Stimulated activated CD8-positive, alpha-beta memory T cell treated with anti-CD3 and anti-CD28 coated beads, Interleukin-4, amount 100 ng/mL, for 1 hour (primary cell): ENCODE data around the gene IMPA2.

ENCODE experiments used
- DNase-seq, 2 donors: peaks; one replicate each; pipeline ENCODE4 v3.0.0-alpha.2; 2020; ENCODE audit warnings: low read depth in 2 of 2, low spot score in 1 of 2

IMPA2 gene

DNA sequence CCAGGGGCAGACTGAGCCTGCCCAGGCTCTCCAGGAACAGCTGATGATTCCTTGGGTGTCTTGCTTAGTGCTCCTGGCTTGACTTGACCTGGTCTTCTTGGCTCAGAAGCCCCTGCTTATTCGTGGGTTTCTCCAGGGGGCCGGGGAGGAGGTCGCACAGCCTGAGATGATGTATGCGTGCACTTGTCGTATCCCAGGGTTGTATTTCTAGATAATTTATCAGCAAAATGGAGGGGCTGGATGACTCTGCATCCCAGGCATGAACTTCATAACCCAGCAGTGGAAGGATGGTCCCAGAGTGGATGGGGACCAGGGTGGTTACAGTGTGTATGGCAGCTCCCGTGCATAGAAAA is 25.2 kb downstream of the IMPA2 start:
- no peak for DNase-seq

DNA sequence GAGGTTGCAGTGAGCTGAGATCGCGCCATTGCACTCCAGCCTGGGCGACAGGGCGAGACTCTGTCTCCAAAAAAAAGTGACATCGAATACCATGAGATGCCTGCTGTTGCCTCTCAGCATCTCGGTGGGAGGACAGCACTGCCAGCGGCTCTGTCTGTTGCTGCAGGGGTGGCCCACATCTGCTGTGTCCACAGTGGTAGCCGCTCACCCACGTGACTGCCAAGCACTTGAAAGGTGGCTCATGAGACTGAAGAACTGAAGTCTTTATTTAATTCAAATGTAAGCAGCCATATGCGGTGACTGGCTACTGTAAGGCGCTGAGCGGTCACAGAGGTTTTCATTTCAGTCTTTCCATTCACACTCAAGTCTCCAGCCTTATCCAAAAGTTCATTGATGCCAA is 25.8 kb downstream of the IMPA2 start:
- no peak for DNase-seq

DNA sequence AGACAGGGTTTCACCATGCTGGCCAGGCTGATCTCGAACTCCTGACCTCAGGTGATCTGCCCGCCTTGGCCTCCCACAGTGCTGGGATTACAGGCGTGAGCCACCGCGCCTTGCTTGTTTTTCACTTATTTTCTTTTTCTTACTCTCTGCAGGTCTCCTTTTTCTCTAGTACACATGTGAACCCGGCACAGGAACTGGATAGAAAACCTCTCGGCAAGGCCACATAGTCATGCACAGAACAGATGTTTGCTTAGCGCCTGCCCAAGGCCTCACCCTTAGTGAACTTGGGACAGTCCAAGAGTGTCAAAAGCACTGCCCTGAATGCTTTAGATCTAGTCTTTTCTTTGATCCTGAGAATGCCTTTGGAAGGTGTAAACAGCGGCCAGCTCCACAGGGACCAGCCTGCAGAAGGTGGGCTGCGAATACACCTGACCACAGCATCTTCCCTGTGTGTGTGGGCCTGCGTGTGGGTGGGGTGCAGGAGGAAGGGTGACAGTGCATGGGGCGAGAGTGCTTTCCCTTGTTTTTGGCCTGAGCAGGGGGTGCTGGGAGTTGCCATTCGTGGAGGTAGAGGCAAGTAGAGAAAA is 27.0 kb downstream of the IMPA2 start:
- DNase-seq: no peak

DNA sequence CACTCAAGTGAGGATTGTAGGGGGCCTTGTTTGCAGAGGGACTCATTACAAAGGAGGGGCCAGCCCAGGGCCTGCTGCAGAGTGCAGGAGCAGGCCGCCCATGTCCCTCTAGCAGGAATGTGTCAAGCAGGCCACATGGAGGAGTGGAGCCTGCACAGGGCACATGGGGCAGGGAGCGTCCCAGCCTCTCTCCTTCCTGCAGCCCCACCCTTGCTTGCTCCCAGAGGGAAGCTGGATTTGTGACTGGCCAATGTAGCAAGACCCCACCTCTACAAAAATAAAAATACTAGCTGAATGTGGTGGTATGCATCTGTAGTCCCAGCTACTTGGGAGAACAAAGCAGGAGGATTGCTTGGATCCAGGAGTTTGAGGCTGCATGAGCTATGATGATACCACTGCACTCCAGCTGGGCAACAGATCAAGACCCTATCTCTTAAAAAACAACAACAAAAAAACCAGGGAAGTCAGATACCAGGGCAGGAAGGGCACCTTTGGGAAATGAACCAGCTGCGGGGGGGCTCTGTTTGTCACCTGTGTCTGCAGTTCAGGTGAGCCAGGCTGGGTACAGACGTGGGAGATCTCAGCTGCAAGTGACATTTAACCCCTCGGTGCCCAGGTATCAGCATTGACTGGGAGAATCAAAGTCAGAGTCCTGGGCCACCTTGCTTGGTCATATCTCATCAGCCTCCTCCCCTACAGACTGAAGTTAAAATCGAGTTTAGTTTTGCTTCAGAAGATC is 27.7 kb downstream of the IMPA2 start:
- no peak for DNase-seq

DNA sequence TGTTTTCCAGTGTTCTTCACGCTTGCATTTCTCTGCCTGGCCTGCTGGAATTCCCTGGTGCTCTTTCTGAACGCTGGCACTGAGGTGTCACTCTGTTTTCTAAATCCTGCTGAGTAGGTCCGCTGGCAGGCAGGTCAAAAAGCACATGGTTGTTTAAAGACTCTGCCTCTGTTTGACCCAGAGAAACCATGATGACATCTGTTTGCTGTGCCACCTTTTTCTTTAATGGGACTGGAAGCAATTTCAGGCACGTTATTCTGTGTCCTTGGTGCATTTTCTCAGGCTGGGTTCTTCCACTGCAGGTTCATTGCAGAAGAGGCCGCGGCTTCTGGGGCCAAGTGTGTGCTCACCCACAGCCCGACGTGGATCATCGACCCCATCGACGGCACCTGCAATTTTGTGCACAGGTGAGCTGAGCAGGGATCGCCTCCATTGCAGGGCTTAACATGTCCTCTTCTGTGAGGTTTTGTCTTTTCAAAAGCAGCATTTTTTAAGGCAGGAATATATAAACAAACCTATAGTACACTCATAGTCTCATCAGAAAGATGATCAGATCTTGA is 28.4 kb downstream of the IMPA2 start:
- no peak for DNase-seq

DNA sequence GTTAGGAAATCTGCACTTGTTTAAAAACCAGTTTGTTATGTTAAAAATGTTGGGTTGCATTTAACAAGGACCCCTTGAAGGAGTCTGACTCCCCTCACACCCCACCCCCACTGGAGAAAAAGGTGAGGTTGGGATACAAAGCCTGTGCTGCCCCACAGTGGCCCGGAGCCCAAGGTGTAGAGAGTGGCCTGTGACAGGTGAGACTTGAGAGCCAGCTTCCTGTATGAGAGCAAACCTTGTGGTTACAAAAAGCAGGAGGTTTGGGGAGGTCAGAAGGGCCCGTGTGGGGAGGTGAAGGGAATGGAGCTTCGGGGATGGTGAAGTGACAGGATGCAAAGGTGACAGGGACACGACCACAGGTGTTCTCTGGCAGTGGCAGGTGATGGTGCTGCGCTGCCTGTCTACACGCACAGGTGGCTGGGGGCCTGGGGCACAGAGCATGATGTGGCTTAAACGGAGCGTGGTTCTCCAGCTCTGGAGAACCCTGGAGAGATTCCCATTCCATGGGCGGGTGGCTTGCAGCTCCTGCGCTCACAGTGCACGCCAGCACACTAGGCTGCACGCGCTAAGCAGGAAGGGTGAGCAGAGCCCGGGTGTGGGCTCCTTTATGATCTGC is 29.0 kb downstream of the IMPA2 start:
- DNase-seq: no peak

DNA sequence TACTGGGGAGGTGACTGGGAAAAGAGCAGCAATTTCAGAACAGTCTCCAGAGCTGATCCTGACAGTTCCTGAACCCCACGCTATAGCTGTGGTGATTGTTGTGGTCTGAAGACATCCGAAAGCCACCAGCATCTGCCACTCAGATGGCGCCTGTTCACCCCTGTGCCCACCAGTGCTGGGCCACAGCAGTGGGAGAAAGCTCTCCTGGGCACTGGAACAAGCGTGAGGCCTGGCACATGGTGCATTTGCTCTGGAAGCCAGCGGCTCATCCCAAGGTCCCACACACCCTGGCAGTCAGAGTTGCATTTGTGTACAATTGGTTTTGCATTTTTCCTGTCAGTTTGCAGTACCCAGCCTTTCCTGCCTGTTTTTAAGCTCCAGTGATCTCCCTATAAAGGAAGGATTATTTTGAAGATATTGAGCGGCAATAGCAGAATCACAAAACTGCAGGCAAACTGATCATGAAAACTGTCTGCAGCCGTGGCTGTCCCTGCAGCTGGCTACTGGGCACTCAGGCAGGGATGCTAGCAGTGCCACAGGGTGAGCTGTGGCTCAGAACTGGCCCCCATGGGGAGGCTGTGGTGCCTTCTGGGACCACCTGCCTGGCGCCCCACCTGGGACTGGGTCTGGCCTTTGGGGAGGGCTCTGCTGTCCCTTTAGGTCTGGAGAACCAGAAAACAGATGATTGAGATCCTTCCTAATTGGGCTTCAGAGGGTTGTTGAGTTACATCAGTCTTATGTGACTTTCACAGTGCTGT is 30.1 kb downstream of the IMPA2 start:
- no peak for DNase-seq

DNA sequence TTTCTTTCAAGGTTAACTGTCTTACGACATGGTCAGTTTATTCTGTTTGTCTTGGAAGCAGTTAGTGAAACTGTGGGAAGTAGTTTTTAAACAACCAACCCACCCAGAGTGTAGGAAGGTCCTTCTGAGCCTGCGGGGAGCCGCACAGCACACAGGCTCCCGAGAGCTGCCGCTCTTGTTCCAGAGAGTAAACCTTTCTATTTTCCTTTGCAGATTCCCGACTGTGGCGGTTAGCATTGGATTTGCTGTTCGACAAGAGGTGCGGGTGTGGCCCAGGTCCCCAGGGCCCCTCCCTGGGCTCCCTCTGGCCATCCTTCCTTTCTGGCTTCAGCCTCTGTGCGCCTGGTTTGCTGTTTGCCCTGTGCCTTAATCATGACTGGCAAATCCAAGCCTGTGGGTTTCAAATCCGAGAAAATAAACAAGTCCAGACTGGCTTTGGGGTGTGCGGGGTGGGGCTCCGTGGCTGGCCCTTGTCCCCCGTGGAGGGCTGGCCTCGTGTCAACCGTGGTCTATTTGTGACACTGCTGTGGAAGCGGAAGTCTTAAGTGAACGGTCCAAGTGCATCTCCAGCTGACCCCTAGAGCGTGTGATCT is 30.7 kb downstream of the IMPA2 start:
- no peak for DNase-seq

DNA sequence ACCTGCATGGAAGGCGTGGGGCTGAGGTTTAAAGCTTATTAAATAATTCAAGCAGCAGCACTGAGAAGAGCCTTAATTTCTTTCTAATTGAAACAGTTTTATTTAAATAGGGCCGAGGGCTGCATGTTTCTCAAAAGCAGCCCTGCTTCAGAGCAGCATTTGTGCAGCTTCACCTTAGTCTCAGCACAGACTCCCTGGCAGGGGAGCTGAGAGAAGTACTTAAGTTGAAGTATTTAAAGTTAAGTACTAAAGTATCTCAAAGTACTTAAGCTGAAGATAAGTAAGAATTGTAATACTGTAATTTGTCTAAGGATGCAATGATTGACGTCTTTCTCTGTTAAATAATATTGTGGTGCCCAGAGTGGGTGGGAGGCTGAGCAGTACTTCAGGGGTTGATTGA is 31.4 kb downstream of the IMPA2 start:
- no peak for DNase-seq

DNA sequence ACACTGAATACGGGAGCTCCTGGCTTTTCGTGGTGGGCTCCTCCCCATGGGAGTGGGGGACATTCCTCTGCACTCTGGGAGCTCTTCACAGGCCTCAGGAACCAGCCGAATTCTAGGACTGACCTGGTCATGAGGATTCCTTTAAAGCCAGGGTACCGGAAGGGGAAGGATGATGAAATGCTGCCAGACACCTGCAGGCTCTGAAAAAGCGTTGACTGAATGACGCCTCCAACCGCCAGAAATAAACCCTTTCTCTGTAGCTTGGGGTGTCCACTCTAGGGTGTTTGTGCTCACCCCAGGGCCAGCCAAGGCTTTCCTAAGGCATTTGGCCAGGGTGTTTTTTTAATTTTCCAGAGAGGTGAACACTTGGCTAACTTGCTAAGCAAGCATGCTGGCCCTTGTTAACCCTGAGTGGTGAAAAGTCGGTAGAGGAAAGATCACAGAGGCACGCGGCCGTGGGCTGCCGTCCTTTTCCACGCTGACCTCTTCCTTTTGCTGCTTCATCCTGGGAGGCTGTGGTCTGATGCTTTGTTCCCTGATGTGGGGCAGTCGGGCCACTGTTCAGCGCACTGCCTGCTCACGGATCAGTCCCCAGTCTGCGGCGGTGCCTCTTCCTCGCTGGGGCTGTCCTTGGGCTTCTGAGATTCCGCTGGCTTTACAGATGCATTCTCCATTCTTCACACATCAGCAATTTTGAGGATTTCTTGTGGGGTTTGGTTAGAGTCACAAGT is 32.0 kb downstream of the IMPA2 start:
- no peak for DNase-seq

DNA sequence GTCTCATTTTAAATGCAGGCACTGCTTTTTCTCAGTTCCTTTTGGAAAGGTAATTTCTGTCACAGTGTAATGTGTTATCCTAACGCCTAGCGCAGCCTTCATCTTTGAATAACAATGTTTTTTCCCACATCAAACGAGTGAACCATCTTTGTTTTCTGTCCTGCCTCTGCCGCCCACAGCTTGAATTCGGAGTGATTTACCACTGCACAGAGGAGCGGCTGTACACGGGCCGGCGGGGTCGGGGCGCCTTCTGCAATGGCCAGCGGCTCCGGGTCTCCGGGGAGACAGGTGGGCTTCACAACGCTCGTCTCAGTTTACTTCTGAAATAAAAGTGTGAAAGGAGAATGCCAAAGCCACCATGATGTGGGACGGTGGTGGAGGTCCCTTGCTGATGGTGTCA is 32.8 kb downstream of the IMPA2 start:
- DNase-seq: no peak

DNA sequence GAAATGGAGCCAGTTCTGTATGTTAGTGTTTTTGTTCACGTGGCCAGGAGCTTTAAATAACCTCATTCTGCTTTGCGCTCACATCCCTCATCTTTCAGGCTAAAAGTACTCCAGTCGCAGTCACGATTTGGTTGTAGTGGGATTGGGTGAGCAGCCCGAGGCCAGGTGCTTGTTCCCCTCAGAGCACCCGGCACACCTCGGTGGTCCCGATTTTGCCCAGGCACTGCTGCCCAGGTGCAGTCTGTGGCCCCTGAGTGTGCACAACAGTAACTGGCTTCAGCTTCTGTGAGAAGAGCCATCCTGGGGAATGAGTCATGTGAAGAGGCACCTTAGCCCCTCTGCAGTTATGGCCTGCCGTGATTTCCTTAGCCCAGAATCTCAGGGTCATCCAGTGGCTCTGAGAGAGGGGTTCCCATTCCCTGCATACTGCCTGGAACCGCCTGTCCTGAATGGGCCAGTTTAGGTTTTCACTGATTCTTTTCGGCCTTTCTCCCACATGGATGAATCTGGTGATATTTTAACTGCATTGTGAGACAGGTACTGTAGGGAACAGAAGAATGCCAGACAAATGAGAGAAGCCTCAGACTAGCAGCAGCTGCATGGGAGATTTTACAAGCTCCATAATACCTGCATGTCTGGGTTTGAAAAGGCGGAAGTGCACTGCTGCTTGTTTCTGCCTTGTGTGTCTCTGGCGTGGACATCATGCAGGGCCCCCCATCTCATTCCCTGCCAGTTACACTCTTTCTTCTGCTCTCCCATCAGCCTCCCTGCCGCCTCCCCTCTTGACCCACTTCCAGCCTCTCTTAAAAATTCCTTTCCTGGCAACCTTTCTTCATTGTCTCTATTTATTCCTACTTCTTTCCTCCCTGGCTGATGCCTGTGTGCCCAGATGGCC is 33.5 kb downstream of the IMPA2 start:
- DNase-seq: no peak

DNA sequence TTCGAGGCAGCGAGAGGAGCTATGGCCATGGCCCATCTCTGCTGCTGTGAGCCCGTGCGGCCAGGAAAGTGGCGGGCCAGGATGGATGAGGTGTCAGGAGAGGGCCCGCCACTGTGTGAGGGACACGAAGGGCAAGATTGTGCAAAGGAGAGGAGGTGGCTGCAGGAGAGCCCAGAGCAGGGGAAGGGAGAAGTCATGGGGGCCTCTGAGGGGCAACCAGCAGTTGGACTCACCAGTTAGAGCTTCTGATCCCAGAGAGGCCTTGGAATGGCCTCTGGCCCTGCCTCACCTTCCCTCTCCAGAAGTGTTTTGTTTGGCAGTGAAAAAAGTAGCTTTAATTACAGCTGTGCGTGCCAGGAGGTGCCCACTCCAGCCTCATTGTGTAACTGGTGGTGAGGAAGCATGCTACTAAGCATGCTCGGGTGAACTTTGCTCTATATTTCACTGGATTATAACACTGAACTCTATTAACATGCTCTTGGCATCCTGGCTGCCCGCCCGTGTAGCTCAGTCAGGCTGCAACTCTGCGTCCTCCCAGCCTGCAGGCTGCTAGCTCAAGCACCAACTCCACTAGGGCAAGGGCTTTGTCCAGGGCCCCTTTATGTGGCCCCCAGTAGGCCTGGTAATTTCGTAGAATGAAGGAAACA is 34.2 kb downstream of the IMPA2 start:
- DNase-seq: no peak

DNA sequence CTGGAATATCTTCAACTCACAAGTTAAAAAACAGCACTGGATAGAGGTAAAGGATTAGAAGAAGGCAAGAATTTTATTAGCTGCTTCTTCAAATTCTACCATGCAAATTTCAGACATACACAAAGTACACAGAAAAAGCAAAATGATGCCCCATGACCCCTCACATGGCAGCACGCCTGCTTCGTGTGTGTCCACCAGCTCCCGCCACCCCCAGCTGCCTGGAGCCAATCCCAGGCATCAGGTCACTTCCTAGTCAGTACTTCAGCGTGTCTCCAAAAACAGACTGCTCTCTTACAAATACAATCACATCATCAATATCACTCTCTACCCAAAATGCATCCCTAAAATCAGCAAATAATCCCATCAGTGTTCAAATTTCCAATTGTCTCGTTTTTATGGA is 35.8 kb downstream of the IMPA2 start:
- DNase-seq: no peak

DNA sequence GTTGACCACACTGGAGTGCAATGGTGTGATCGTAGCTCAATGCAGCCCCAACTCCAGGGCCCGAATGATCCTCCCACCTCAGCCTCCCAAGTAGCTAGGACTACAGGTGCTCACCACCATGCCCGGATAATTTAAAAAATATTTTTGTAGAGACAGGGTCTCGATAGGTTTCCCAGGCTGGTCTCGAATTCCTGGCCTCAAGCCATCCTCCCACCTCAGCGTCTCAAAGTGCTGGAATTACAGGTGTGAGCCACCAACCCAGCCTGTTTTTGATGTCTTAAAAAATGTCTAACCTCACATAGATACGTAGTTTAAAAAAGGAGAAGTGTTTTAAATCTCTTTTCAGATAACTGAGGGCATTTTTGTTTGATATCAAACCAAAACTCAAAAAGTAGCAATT is 37.6 kb downstream of the IMPA2 start:
- DNase-seq: no peak

DNA sequence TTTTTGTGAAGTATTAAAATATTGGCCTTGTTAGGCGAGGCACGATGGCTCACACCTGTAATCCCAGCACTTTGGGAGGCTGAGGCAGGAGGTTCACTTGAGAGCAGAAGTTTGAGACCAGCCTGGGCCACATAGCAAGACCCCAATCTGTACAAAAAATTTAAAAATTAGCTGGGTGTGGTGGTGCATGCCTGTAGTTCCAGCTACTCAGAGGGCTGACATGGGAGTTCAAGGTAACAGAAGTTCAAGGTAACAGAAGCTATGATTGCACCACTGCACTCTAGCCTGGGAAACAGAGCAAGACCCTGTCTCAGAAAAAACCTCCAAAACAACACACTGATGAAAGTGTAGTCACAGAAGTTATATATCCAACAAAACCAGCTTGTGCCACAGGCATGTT is 39.8 kb downstream of the IMPA2 start:
- no peak for DNase-seq

DNA sequence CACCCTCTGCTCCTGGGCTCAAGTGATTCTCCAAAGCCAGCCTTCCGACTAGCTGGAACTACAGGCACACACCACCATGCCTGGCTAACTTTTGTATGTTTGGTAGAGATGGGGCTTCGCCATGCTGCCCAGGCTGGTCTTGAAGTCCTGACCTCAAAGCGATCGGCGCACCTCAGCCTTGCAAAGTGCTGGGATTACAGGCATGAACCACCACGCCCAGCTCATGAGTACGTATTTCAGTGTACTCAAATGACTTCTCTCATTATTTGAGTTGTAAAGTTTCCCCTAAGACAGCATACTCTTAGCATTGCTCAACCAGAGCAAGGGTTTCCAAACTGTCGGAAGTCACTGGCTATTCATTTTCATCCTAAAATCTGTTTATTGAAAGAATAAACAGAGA is 40.3 kb downstream of the IMPA2 start:
- no peak for DNase-seq

DNA sequence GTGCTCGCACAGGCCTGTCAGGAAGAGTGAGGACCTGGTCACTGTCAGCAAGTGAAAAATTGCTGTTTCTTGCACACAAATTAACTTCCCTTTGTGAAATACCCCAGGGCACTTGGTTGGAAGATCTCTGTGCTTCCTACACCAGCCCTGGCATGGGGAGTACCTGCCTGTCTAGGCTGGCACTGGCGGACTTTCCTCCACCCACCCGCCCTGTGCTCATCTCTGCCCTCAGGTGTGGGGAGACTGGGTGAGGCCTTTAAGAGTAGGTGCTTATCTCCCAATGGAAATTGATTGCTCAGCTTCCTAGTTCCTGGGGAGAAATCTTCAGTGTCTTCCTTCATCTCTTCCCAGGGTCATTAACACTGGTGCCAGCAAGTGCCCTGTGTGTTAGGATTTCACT is 42.1 kb downstream of the IMPA2 start:
- DNase-seq: no peak

DNA sequence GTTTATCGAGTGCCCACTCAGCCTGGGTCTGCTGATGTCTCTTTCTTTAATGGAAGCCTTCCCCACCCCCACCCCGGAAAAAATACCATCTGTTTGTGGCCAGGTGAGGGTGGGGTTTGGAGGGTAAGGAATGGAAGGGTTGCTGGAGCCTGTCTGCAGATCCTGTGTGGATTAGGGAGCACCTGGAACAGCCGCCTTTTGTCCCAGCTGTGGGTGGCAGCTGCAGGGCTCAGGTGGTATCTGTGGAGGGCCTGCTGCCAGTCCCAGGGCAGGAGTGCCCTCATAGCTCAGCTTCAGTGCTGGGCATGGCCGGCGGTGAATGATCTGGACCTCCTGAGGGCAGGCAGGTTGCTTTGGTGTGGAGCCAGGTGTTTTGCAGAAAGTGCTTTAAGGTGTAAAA is 45.3 kb downstream of the IMPA2 start:
- DNase-seq: no peak
